Right lobe of liver (tissue), 4 donors: ENCODE results near the gene SLCO4A1.

Experiments used
- POLR2A ChIP-seq: fragments of 450-650 bp; IDR thresholded peaks from one replicate; pipeline ENCODE4 v1.6.1; 2017; ENCODE audit warnings: antibody characterized with exemption, mild to moderate bottlenecking
- TF ChIP-seq, protein P1 (sequence below), 4 donors: fragments of 200-600 bp in 3 of 4; fragments of 450-650 bp in 1 of 4; IDR thresholded peaks; one replicate each; pipeline versions ENCODE4 v1.5.1 to v1.8.0; 2016 to 2022; ENCODE audit warnings: antibody characterized with exemption in 4 of 4, mild to moderate bottlenecking in 2 of 4
- donor health status: DM: no; HTN: no; CAD: no.
- donor health status: DM: no; HTN: no; CAD: no.
- donor health status: DM: no; HTN: yes; CAD: no.

DNA sequence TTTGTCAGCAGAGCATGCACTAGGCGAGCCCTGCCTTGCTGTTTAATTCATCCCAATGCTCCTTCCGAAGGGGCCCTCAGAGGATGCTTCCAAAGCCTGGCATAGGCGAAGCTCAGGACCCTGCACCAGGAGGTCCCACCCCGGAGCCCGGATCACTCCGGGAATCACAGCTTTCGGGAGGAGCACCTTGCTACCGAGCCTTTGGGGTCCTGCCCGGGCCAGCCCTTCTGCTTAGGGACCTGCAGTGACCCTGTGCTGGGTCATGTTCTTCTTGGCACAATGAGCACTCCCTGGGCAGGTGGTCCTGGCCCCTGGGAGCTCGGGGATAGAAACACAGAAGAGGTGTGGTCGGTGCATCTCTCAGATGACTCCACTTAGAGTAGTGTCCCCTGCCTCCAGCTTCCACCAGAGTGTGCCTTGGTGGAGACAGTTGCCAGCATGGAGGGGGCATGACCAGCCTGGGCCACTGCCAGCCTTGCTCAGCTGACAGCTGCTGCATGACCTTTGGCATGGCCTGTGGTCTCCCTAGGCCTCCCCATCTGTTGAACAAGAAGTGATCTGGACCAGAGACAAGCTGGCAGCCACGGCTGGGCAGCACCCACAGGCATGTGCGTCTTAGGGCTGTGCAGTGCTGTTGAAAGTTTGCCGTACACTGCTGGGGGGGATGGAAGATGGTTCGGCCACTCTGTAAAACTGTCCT is 44.7 kb upstream of the SLCO4A1 start:
- TF ChIP-seq, protein P1, sequence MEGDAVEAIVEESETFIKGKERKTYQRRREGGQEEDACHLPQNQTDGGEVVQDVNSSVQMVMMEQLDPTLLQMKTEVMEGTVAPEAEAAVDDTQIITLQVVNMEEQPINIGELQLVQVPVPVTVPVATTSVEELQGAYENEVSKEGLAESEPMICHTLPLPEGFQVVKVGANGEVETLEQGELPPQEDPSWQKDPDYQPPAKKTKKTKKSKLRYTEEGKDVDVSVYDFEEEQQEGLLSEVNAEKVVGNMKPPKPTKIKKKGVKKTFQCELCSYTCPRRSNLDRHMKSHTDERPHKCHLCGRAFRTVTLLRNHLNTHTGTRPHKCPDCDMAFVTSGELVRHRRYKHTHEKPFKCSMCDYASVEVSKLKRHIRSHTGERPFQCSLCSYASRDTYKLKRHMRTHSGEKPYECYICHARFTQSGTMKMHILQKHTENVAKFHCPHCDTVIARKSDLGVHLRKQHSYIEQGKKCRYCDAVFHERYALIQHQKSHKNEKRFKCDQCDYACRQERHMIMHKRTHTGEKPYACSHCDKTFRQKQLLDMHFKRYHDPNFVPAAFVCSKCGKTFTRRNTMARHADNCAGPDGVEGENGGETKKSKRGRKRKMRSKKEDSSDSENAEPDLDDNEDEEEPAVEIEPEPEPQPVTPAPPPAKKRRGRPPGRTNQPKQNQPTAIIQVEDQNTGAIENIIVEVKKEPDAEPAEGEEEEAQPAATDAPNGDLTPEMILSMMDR (IDR thresholded peaks at IDR 0.05), result no peak
- no peak for TF ChIP-seq POLR2A
